Endodermal cell (in vitro differentiated cells): ENCODE results near the gene TMUB2. TPM values are rescaled to one million over a fixed set of nuclear protein-coding genes. Genes with fewer than 3 reads are reported as not detected.

Source experiments
- DNase-seq: peaks from one replicate; pipeline ENCODE4 v3.0.0-alpha.2; 2017
- H3K27ac ChIP-seq: 2 replicates; pipeline ENCODE4 v1.5.1; 2013; ENCODE audit warnings: mild to moderate bottlenecking, low read depth, low read length, moderate library complexity
- H3K27me3 ChIP-seq: 2 replicates; pipeline ENCODE4 v1.6.1; 2013; ENCODE audit warnings: mild to moderate bottlenecking, low read length, moderate library complexity; ENCODE audit not compliant: insufficient read depth, control insufficient read depth, poor library complexity, severe bottlenecking
- H3K36me3 ChIP-seq: 2 replicates; pipeline ENCODE4 v1.7.0; 2013; ENCODE audit warnings: mild to moderate bottlenecking, low read length, moderate library complexity; ENCODE audit not compliant: control insufficient read depth, insufficient read depth
- H3K4me1 ChIP-seq: one replicate; pipeline ENCODE4 v1.7.0; 2013; ENCODE audit warnings: low read length; ENCODE audit not compliant: control insufficient read depth, insufficient read depth
- H3K4me3 ChIP-seq: 2 replicates; pipeline ENCODE4 v1.5.1; 2013; ENCODE audit warnings: mild to moderate bottlenecking, low read length, moderate library complexity
- H3K9ac ChIP-seq: 2 replicates; pipeline ENCODE4 v1.6.1; 2013; ENCODE audit warnings: mild to moderate bottlenecking, low read length, moderate library complexity; ENCODE audit not compliant: poor library complexity, severe bottlenecking; ENCODE audit errors: extremely low read depth
- H3K9me3 ChIP-seq: 2 replicates; pipeline ENCODE4 v1.6.1; 2013; ENCODE audit warnings: mild to moderate bottlenecking, low read length, moderate library complexity; ENCODE audit not compliant: control insufficient read depth
- H3K27ac Mint-ChIP-seq: 2 replicates; pipeline ENCODE4 v1.8.0; 2020; ENCODE audit warnings: mixed read lengths
- H3K27me3 Mint-ChIP-seq: 2 replicates; pipeline ENCODE4 v1.8.0; 2021; ENCODE audit warnings: mild to moderate bottlenecking, mixed read lengths; ENCODE audit not compliant: insufficient read depth
- H3K36me3 Mint-ChIP-seq: 2 replicates; pipeline ENCODE4 v1.8.0; 2020; ENCODE audit warnings: low read depth, mixed read lengths
- H3K4me1 Mint-ChIP-seq: 2 replicates; pipeline ENCODE4 v1.8.0; 2020; ENCODE audit warnings: mixed read lengths
- H3K4me3 Mint-ChIP-seq: 2 replicates; pipeline ENCODE4 v1.8.0; 2020; ENCODE audit warnings: mild to moderate bottlenecking, moderate library complexity, mixed read lengths
- H3K9me3 Mint-ChIP-seq: 2 replicates; pipeline ENCODE4 v1.8.0; 2020; ENCODE audit warnings: mild to moderate bottlenecking, mixed read lengths
- WGBS, 2 experiments: methylation state at CpG; one replicate each; pipeline versions ENCODE4 v1.1.5 to v1.1.7; 2013; ENCODE audit warnings: missing lambda C conversion rate in 2 of 2, mixed read lengths in 1 of 2; ENCODE audit not compliant: insufficient coverage in 1 of 2, insufficient read length in 1 of 2; 5-methylcytosine and 5-hydroxymethylcytosine counted together
- total RNA-seq, 2 donors: library from RNA; stranded (reverse); fragmentation: NEBNext Ultra II Directional in 1 of 2; extraction: Animal tissue kit (Norgen Biotek cat#: 25700) in 1 of 2; gene quantifications; 2 replicates in 1 of 2; 3 replicates in 1 of 2; pipeline ENCODE4 v1.2.1, GENCODE V29; 2021
- TF ChIP-seq, protein P1 (sequence below): fragments of 200-600 bp; sonication (generic); conservative IDR thresholded peaks from 2 replicates; pipeline ENCODE4 v1.5.0; 2021; ENCODE audit warnings: antibody characterized with exemption, mild to moderate bottlenecking

The TMUB2 gene
- total RNA-seq, 2 donors from 2014 or later = 28.8 to 33.1 TPM

DNA sequence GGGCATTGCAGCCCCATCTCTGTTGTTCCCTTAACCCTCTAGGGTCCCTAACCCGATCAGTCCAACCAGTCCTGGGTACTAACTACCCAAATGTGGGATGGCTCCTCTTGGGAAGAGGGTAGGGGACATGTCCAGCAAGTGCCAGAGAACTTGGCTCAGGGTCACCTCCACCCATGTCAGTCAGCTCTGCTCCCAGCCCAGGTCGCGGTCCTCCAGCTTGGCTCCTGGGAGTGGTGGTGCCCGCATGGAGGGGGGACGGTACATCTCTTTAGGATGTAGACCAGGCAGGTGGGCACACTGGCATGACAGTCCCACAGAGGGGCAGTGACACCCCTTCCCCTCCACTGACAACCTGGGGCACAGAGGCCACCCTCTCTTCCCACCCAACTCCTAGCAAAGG lies 6.0 kb downstream of the TMUB2 start:
- peaks cover 12% of the 10 kb centered on the region for H3K4me1 ChIP-seq
- no peaks in the 10 kb centered on the region for H3K27me3 Mint-ChIP-seq
- WGBS, 2 experiments = 92 to 97% methylated on average over 2 to 4 of the region's 5 CpGs
- no peaks in the 10 kb centered on the region for H3K9me3 ChIP-seq
- peak overlapping the region; percentile 66 for H3K27ac Mint-ChIP-seq
- TF ChIP-seq, protein P1, sequence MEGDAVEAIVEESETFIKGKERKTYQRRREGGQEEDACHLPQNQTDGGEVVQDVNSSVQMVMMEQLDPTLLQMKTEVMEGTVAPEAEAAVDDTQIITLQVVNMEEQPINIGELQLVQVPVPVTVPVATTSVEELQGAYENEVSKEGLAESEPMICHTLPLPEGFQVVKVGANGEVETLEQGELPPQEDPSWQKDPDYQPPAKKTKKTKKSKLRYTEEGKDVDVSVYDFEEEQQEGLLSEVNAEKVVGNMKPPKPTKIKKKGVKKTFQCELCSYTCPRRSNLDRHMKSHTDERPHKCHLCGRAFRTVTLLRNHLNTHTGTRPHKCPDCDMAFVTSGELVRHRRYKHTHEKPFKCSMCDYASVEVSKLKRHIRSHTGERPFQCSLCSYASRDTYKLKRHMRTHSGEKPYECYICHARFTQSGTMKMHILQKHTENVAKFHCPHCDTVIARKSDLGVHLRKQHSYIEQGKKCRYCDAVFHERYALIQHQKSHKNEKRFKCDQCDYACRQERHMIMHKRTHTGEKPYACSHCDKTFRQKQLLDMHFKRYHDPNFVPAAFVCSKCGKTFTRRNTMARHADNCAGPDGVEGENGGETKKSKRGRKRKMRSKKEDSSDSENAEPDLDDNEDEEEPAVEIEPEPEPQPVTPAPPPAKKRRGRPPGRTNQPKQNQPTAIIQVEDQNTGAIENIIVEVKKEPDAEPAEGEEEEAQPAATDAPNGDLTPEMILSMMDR = no peak
- peaks cover 53% of the 10 kb centered on the region for H3K36me3 Mint-ChIP-seq
- H3K4me3 Mint-ChIP-seq = no peak overlapping the region
- DNase-seq = no peak
- H3K4me3 ChIP-seq = no peak overlapping the region
- H3K9me3 Mint-ChIP-seq = no peaks in the 10 kb centered on the region
- peaks cover 68% of the 10 kb centered on the region for H3K36me3 ChIP-seq
- no peak overlapping the region for H3K9ac ChIP-seq
- H3K27ac ChIP-seq = peak overlapping the region; percentile 30
- no peaks in the 10 kb centered on the region for H3K27me3 ChIP-seq
- H3K4me1 Mint-ChIP-seq = peaks cover 21% of the 10 kb centered on the region

DNA sequence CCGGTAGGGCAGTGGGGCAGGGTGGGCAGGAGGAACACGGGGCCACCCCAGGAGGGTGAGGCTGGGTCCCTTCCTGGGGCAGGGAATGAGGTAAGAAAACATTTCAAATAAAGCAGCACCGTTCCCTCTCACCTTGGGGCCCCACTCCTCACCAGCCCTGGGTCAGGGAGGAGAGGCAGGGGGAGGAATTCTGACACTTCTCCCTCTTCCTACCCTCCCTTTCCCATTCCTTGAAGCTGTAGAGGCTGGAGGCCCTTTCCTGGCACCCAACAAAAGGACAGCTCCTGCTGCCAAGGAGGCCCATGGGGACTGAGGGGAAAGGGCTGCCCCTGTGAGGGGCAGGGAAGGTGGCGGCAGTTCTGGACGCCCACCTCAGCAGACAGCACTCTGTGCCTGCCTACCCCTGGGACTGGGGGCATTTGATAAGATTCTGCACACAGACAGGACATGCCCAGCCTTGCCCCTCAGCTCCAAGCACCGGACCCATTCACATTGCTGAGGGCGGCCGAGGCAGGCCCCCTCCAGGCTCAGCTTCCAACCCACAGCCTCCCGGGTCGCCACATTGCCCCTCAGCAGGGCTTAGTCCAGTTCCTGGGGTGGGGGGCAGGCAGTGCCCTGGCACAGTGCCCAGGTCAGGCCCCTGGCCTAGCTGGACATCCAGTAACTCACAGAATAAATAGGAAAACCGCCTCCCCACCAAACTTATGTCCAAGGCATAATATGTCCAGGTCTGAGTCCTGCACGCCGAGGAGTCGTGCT lies 6.7 kb downstream of the TMUB2 start:
- peaks cover 70% of the 10 kb centered on the region for H3K36me3 ChIP-seq
- Mint-ChIP-seq H3K9me3 (no peaks in the 10 kb centered on the region), H3K4me1 (peaks cover 24% of the 10 kb centered on the region), H3K36me3 (peaks cover 56% of the 10 kb centered on the region), H3K4me3 (no peak overlapping the region), H3K27me3 (no peaks in the 10 kb centered on the region), H3K27ac (no peak overlapping the region)
- WGBS, 2 experiments = 91 to 96% methylated on average over 10 to 14 of the region's 14 CpGs
- TF ChIP-seq, protein P1 = no peak
- peak overlapping the region; percentile 30 for H3K27ac ChIP-seq
- DNase-seq = no peak
- no peaks in the 10 kb centered on the region for H3K9me3 ChIP-seq
- no peak overlapping the region for H3K4me3 ChIP-seq
- H3K9ac ChIP-seq = no peak overlapping the region
- no peaks in the 10 kb centered on the region for H3K27me3 ChIP-seq
- H3K4me1 ChIP-seq = peaks cover 15% of the 10 kb centered on the region

DNA sequence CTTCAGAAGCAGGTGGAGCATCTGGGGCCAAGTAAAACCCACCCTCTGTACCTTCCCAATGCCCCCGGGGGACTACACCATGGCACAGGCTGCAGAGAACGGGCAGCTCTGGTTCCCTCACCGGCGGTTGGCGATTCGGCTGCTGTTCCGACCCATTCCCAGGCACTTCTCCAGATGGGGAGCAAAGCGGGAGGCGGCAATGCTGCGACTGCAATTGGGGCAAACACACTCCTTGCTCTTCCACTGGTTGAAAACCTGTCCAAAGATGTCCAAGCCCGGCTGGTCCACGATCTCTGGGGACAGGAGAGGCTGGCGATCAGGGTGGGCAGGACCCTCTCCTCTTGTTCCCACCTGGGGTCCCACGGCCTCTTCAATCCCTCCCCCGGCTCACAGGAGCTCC lies 10.3 kb downstream of the TMUB2 start:
- 94 to 98% methylated on average over 10 to 15 of the region's 15 CpGs for WGBS, 2 experiments
- H3K27ac ChIP-seq = no peak overlapping the region
- no peak for DNase-seq
- Mint-ChIP-seq H3K27me3 (no peaks in the 10 kb centered on the region), H3K4me3 (peak overlapping the region; percentile 71), H3K9me3 (no peaks in the 10 kb centered on the region), H3K4me1 (peaks cover 28% of the 10 kb centered on the region), H3K27ac (no peak overlapping the region), H3K36me3 (peaks cover 45% of the 10 kb centered on the region)
- H3K4me1 ChIP-seq = peaks cover 19% of the 10 kb centered on the region
- peak overlapping the region; percentile 90 for H3K4me3 ChIP-seq
- H3K9ac ChIP-seq = no peak overlapping the region
- TF ChIP-seq, protein P1 = no peak
- no peaks in the 10 kb centered on the region for H3K27me3 ChIP-seq
- no peaks in the 10 kb centered on the region for H3K9me3 ChIP-seq
- H3K36me3 ChIP-seq = peaks cover 54% of the 10 kb centered on the region
